Fibroblast of skin of abdomen (primary cell): ENCODE measurements around the gene ASPG.
"Not testable (repeated sequence)": the region's sequence is repeated elsewhere in the genome, so short reads cannot be mapped to it uniquely, and the experiment has no call there.

Experiments
- DNase-seq: peaks from one replicate; pipeline ENCODE4 v3.0.0-alpha.2; 2013

Gene ASPG

DNA sequence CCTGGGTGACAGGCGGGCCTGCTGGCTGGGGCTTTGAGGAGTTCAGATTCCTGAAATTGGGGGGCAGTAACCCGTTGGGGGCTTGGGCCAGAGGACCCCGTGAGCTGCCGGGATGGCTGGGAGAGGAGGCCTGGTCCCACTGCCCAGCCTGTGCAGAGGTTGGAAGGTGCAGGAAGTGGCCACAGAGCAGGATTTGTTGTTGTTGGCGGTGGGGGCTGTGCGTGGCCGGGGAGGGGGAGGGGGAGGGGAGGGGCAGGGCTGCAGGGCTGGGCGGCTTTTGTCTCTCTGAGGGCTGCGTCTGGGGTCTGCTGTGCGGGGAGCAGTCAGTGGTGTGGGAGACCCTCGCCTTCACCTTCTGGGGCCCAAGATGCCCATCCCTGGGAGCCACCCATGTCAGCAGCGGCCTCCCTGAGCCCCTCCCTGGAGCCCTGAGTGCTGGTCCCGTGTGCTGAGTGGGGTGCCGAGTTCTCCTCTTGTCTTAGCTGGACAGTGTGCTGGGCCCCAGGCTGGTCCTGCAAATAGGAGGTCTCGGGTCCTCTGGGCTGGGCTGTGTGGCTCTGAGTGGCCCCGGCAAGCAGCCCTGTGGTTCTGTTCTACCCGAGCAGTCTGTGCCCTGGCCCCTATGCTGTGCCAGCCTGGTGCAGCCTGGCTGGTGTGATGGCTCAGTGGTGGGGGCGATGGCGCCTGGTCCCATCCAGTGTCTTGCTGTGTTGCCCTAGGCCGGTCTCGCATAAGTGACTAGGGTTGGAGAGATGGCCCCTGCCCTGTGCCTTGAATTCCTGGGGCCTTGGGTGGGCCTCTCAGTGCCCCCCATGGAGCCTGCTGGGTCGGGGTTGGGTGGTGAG lies 63.2 kb downstream of the ASPG start:
- DNase-seq, result no peak

DNA sequence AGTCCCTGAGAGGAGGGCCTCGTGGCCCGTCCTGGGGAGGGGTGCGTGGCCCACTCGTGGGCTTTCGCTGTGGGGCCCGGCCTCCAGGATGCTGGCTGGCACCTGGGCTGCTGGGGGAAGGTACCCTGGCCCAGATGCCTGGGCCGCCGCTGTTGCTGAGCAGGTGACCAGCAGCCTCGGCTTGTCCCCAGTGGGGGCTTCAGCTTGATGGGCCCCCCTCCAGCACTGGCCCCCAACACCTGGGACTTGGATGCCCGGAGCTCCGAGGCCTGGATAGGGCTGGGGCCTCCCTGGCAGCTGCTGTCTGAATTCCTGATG lies 63.7 kb downstream of the ASPG start:
- no peak for DNase-seq

- peak; percentile 70 for DNase-seq
Observed at GRCh38 chr14:104149617-104150135, 64.2 kb downstream of the ASPG start.

- DNase-seq, result peak; percentile 95
Observed at GRCh38 chr14:104150136-104151025, 64.9 kb downstream of the ASPG start.

- DNase-seq, result no peak
Observed at GRCh38 chr14:104151026-104151381, 65.5 kb downstream of the ASPG start.

DNA sequence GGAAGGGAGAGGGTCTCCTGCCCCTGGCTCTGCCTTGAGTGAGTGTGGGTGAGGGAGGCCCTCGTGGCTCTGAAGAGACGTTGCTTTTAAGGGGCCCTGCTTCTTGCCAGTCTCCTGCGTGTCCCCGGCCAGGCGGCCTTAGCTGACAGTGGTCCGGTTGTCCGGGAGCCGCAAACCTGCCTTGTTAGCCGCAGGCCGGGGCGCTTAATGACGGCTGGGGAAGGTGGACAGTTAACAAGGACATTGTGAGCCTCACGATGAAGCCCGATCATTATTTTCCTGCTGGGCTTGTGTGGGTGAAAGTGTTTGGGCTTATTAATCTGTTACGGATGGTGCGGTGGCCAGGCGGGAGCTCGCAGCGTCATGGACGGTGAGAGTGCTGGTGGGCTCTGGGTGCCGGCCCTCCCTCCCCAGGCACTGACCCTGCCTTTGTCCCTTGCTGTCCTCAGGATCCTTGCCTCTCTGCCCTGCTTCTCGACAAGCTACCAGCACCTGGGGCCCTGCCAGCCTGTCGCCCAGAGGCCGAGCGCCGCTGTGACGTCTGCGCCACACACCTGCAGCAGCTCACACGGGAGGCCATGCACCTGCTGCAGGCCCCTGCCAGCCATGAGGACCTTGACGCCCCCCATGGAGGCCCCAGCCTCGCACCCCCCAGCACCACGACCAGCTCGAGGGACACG lies 66.2 kb downstream of the ASPG start:
- no peak for DNase-seq

DNA sequence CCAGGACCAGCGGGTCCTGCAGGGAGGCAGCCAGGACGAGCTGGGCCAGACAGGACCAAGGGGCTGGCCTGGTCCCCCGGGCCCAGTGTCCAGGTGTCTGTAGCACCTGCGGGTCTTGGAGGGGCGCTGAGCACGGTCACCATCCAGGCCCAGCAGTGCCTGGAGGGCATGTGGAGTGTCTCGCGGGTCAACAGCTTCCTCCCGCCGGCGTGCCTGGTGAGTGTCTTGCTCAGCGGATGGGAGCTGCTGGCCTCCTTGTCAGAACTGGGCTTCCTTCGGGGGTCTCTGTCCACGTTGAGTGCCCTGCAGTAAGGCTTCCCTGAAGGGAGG lies 66.7 kb downstream of the ASPG start:
- no peak for DNase-seq

GRCh38 chr14:104152686-104153393 lies 67.3 kb downstream of the ASPG start:
- no peak for DNase-seq

DNA sequence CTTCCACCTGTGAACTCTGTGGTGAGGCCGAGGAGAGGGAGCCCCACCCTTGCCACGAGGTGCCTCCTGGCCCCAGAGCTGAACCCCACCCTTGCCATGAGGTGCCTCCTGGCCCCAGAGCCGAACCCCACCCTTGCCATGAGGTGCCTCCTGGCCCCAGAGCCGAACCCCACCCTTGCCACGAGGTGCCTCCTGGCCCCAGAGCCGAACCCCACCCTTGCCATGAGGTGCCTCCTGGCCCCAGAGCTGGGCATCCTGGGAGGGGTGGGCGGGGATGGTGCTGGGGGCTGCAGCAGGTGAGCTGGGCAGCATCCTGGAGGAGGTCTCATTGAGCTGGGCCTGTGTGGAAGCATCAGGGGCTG lies 67.9 kb downstream of the ASPG start:
- DNase-seq, result not testable (repeated sequence)

GRCh38 chr14:104154246-104154645 lies 68.7 kb downstream of the ASPG start:
- no peak for DNase-seq

GRCh38 chr14:104155513-104155912 lies 70.0 kb downstream of the ASPG start:
- DNase-seq, result no peak

- DNase-seq, result no peak
Observed at GRCh38 chr14:104156142-104156541, 70.6 kb downstream of the ASPG start.

- no peak for DNase-seq
Observed at GRCh38 chr14:104157016-104157928, 71.8 kb downstream of the ASPG start.

DNA sequence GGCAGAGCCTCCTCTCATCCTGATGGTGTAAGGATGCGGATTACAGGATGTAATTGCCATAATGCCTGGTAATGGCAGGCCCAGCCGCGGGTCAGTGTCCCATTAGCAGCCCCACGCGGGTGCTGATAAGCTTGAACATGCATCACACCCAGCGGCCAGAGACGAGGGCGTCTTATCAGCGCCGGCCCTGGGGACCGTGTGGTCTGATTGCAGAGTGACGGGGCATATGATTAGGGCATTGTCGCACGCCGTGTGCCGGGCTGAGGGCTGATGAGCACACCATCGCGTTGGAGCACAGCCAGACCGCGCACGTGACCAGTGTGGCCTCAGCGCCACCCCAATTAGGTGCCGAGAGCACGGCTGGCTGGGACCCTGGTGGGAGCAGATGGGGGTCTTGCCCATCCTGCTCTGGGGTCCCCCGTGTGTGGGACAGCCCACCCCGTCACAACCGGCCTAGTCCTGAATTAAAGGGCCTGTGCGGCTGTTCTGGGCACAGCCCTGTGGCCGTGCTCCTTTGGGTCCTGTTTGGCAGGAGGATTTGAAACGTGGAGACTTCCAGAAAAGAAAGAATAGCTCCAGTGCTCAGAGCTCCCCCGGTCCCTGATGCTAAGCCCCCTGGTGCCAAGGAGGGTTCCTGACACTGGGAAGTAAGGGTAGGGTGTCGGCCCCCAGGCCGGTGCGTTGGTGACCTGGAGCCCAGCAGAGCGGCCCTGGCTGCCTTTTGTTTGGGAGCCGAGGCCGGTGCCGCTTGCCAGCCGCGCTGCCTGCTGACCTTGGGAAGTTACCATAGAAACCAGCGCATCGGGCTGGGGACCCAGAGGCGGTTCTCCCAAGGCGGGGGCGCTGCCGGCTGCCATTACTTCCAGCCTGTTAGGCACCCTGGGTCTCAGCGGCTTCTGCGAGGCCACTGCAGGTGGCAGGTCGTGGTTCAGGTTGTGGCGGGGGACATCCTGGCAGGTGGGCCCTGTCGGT lies 73.6 kb downstream of the ASPG start:
- DNase-seq, result no peak

GRCh38 chr14:104159990-104160389 lies 74.5 kb downstream of the ASPG start:
- DNase-seq, result no peak

GRCh38 chr14:104161602-104162367 lies 76.3 kb downstream of the ASPG start:
- no peak for DNase-seq

DNA sequence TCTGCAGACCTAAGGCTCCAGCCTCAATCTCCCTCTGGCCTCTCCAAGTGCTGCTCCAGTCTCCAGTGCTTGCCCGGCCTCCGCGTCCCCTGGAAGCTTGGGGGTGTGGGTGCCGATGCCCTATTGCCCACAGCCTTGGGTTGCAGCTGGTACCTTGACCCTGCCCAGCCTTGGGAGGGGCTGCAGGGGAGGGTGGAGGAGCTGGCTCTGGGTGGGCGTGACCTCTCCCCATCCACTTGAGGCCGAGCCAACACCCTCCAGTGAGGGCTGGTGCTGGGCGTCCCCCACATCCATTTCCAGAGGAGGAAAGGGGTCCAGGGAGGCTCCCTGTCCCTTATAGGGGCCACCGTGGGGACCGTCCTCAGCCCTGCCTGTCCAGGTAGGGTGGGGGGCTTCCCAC lies 77.0 kb downstream of the ASPG start:
- DNase-seq, result no peak

- DNase-seq, result no peak
Observed at GRCh38 chr14:104163541-104163940, 78.0 kb downstream of the ASPG start.

- no peak for DNase-seq
Observed at GRCh38 chr14:104164041-104164440, 78.5 kb downstream of the ASPG start.

DNA sequence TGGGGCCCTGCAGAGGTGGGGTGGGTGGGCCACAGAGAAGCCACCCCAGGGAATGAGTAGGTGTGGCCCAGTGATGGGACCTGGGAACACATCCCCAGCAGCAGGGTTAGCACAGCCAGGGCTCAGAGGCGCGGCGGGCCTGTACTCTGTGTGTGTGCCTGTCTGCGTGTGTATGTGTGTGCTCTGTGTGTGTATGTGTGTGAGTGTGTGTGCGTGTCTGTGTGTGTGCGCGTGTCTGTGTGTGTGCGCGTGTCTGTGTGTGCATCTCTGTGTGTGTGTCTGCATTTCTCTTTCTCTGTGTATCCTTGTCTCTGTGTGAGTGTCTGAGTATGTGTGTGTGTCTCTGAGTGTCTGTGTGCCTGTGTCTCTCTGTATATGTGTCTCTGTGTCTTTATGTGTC lies 79.0 kb downstream of the ASPG start:
- DNase-seq, result no peak
